GM23338 (cell line): Measurements from ENCODE around the gene GPC5. TPM values are rescaled to one million over a fixed set of nuclear protein-coding genes. Genes with fewer than 3 reads are reported as not detected.

Experiments
- ATAC-seq: fragments of 200-7000 bp; cut with Tn5 transposase; 3 replicates; pipeline ENCODE4 v1.9.1; 2020
- DNase-seq: peaks from one replicate; pipeline ENCODE4 v3.0.0-alpha.2; 2015; ENCODE audit warnings: low spot score
- H2AFZ ChIP-seq: fragments of 200-600 bp; sonication (generic); 2 replicates; pipeline ENCODE4 v1.8.0; 2016; ENCODE audit warnings: antibody characterized with exemption, mild to moderate bottlenecking, moderate library complexity
- H3F3A ChIP-seq: fragments of 200-600 bp; sonication (generic); replicated peaks from 2 replicates; pipeline ENCODE4 v1.8.0; 2017; ENCODE audit warnings: antibody characterized with exemption, mixed run types, low read depth
- H3K27ac ChIP-seq: fragments of 200-600 bp; sonication (generic); 2 replicates; pipeline ENCODE4 v1.6.1; 2016; ENCODE audit warnings: low read depth
- H3K27me3 ChIP-seq: fragments of 200-600 bp; sonication (generic); 2 replicates; pipeline ENCODE4 v1.8.0; 2016; ENCODE audit warnings: mild to moderate bottlenecking, mixed run types, moderate library complexity; ENCODE audit not compliant: insufficient read depth
- H3K36me3 ChIP-seq: fragments of 200-600 bp; sonication (generic); 2 replicates; pipeline ENCODE4 v1.8.0; 2016; ENCODE audit warnings: mild to moderate bottlenecking; ENCODE audit not compliant: insufficient read depth
- H3K4me1 ChIP-seq: fragments of 200-600 bp; sonication (generic); 2 replicates; pipeline ENCODE4 v1.8.0; 2016; ENCODE audit warnings: mild to moderate bottlenecking, moderate library complexity; ENCODE audit not compliant: insufficient read depth
- H3K4me2 ChIP-seq: fragments of 200-600 bp; sonication (generic); 2 replicates; pipeline ENCODE4 v1.7.1; 2017; ENCODE audit warnings: mixed run types
- H3K4me3 ChIP-seq: fragments of 200-600 bp; sonication (generic); 2 replicates; pipeline ENCODE4 v1.6.1; 2016; ENCODE audit warnings: mixed run types
- H3K79me2 ChIP-seq: fragments of 200-600 bp; sonication (generic); replicated peaks from 2 replicates; pipeline ENCODE4 v1.8.0; 2017; ENCODE audit warnings: mild to moderate bottlenecking; ENCODE audit not compliant: insufficient read depth
- H3K9me2 ChIP-seq: fragments of 200-600 bp; sonication (generic); 2 replicates; pipeline ENCODE4 v1.8.0; 2017; ENCODE audit not compliant: insufficient read depth
- H4K20me1 ChIP-seq: fragments of 200-600 bp; sonication (generic); replicated peaks from 2 replicates; pipeline ENCODE4 v1.8.0; 2017; ENCODE audit warnings: mild to moderate bottlenecking; ENCODE audit not compliant: insufficient read depth
- H3K27ac Mint-ChIP-seq: 2 replicates; pipeline ENCODE4 v1.8.0; 2020; ENCODE audit warnings: inconsistent platforms, mild to moderate bottlenecking, moderate library complexity, mixed read lengths
- H3K27me3 Mint-ChIP-seq: 3 replicates; pipeline ENCODE4 v1.8.0; 2022; ENCODE audit warnings: low read depth, mild to moderate bottlenecking, moderate library complexity, mixed read lengths, inconsistent platforms; ENCODE audit not compliant: insufficient read depth, poor library complexity
- H3K36me3 Mint-ChIP-seq: 3 replicates; pipeline ENCODE4 v1.8.0; 2021; ENCODE audit warnings: low read depth, mild to moderate bottlenecking, inconsistent platforms, moderate library complexity, mixed read lengths
- H3K4me1 Mint-ChIP-seq: 3 replicates; pipeline ENCODE4 v1.8.0; 2020; ENCODE audit warnings: mild to moderate bottlenecking, inconsistent platforms, mixed read lengths
- H3K4me3 Mint-ChIP-seq: 3 replicates; pipeline ENCODE4 v1.8.0; 2021; ENCODE audit warnings: moderate library complexity, mild to moderate bottlenecking, inconsistent platforms, mixed read lengths
- H3K9me3 Mint-ChIP-seq: 3 replicates; pipeline ENCODE4 v1.8.0; 2020; ENCODE audit warnings: moderate library complexity, mild to moderate bottlenecking, inconsistent platforms, mixed read lengths
- CREB1 ChIP-seq: fragments of 250-450 bp; sonication (Bioruptor Pico); IDR thresholded peaks from 2 replicates; pipeline ENCODE4 v1.5.0; 2020; ENCODE audit warnings: low read depth, mild to moderate bottlenecking, moderate library complexity
- EZH2 ChIP-seq: fragments of 200-600 bp; sonication (generic); IDR thresholded peaks from one replicate; pipeline ENCODE4 v1.8.0; 2017; ENCODE audit warnings: antibody characterized with exemption, mild to moderate bottlenecking, low read depth; ENCODE audit not compliant: unreplicated experiment
- EZH2phosphoT487 ChIP-seq: fragments of 200-600 bp; sonication (generic); IDR thresholded peaks from one replicate; pipeline ENCODE4 v1.8.1; 2018; ENCODE audit warnings: antibody characterized with exemption; ENCODE audit not compliant: unreplicated experiment
- NANOG ChIP-seq: IDR thresholded peaks from 2 replicates; pipeline ENCODE4 v1.6.1; 2016; ENCODE audit warnings: antibody characterized with exemption, borderline replicate concordance
- POLR2AphosphoS5 ChIP-seq: IDR thresholded peaks from 2 replicates; pipeline ENCODE4 v1.6.1; 2016; ENCODE audit warnings: antibody characterized with exemption, low read depth
- ZNF114 ChIP-seq: fragments of 250-450 bp; sonication (Bioruptor Pico); IDR thresholded peaks from 2 replicates; pipeline ENCODE4 v1.5.0; 2020; ENCODE audit warnings: mild to moderate bottlenecking, moderate library complexity
- polyA plus RNA-seq: library from polyadenylated mRNA; unstranded; fragments of >200 nt; fragmentation: Nextera tagmentation; extraction: Ambion mirVana; gene quantifications from 2 replicates; pipeline ENCODE4 v1.2.1, GENCODE V29; 2016
- total RNA-seq: library from RNA; depleted of rRNA; stranded (reverse); fragments of >200 nt; shearing (Covaris generic); gene quantifications from 2 replicates; pipeline ENCODE4 v1.2.3, GENCODE V29; 2014
- TF ChIP-seq, protein P1 (sequence below): IDR thresholded peaks from one replicate; pipeline ENCODE4 v1.6.1; 2018; ENCODE audit warnings: antibody characterized with exemption; ENCODE audit not compliant: unreplicated experiment
- TF ChIP-seq, protein P2 (sequence below), 2 experiments: fragments of 200-600 bp in 1 of 2; sonication (generic) in 1 of 2; conservative IDR thresholded peaks; 2 replicates each; pipeline versions ENCODE4 v1.5.1 to v1.6.1; 2016 to 2017; ENCODE audit warnings: antibody characterized with exemption in 2 of 2, low read depth in 2 of 2, mild to moderate bottlenecking in 2 of 2, moderate library complexity in 1 of 2
- TF ChIP-seq, protein P3 (sequence below): IDR thresholded peaks from 2 replicates; pipeline ENCODE4 v1.6.1; 2016; ENCODE audit warnings: antibody characterized with exemption
- TF ChIP-seq, protein P4 (sequence below): fragments of 250-450 bp; sonication (Bioruptor Pico); IDR thresholded peaks from 2 replicates; pipeline ENCODE4 v1.5.0; 2020; ENCODE audit warnings: mild to moderate bottlenecking, moderate library complexity

Gene GPC5
- total and polyA plus RNA-seq, 2 experiments from 2014 or later, result 0.95 to 1.1 TPM

DNA sequence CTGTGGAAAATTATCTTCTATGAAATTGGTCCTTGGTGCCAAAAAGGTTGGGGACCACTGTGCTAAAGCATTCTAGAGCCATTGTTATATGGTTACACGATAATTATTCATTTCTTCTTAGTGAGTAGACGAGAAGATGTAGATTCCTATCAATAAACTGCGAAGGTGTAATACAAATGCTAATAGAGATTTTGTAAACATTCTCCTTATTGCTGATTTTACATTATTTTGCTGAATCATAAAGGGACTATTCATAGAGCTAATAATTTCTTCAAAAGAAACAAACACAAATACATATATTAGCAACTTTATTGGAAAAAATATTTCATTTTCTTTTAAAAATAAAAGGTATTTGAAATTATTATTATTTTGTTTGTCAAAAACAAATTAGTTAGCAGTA is 1005.2 kb downstream of the GPC5 start (continued):
- TF ChIP-seq, protein P1, sequence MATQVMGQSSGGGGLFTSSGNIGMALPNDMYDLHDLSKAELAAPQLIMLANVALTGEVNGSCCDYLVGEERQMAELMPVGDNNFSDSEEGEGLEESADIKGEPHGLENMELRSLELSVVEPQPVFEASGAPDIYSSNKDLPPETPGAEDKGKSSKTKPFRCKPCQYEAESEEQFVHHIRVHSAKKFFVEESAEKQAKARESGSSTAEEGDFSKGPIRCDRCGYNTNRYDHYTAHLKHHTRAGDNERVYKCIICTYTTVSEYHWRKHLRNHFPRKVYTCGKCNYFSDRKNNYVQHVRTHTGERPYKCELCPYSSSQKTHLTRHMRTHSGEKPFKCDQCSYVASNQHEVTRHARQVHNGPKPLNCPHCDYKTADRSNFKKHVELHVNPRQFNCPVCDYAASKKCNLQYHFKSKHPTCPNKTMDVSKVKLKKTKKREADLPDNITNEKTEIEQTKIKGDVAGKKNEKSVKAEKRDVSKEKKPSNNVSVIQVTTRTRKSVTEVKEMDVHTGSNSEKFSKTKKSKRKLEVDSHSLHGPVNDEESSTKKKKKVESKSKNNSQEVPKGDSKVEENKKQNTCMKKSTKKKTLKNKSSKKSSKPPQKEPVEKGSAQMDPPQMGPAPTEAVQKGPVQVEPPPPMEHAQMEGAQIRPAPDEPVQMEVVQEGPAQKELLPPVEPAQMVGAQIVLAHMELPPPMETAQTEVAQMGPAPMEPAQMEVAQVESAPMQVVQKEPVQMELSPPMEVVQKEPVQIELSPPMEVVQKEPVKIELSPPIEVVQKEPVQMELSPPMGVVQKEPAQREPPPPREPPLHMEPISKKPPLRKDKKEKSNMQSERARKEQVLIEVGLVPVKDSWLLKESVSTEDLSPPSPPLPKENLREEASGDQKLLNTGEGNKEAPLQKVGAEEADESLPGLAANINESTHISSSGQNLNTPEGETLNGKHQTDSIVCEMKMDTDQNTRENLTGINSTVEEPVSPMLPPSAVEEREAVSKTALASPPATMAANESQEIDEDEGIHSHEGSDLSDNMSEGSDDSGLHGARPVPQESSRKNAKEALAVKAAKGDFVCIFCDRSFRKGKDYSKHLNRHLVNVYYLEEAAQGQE, result no peak
- no peak for TF ChIP-seq EZH2phosphoT487
- no peak for TF ChIP-seq POLR2AphosphoS5
- TF ChIP-seq, protein P2, sequence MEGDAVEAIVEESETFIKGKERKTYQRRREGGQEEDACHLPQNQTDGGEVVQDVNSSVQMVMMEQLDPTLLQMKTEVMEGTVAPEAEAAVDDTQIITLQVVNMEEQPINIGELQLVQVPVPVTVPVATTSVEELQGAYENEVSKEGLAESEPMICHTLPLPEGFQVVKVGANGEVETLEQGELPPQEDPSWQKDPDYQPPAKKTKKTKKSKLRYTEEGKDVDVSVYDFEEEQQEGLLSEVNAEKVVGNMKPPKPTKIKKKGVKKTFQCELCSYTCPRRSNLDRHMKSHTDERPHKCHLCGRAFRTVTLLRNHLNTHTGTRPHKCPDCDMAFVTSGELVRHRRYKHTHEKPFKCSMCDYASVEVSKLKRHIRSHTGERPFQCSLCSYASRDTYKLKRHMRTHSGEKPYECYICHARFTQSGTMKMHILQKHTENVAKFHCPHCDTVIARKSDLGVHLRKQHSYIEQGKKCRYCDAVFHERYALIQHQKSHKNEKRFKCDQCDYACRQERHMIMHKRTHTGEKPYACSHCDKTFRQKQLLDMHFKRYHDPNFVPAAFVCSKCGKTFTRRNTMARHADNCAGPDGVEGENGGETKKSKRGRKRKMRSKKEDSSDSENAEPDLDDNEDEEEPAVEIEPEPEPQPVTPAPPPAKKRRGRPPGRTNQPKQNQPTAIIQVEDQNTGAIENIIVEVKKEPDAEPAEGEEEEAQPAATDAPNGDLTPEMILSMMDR (conservative IDR thresholded peaks at IDR 0.05; ENCODE audit: low read depth in 2 of 2), result no peak
- TF ChIP-seq ZNF114 (CRISPR knock-in tag), result no peak
- no peak for TF ChIP-seq EZH2
- TF ChIP-seq, protein P3, sequence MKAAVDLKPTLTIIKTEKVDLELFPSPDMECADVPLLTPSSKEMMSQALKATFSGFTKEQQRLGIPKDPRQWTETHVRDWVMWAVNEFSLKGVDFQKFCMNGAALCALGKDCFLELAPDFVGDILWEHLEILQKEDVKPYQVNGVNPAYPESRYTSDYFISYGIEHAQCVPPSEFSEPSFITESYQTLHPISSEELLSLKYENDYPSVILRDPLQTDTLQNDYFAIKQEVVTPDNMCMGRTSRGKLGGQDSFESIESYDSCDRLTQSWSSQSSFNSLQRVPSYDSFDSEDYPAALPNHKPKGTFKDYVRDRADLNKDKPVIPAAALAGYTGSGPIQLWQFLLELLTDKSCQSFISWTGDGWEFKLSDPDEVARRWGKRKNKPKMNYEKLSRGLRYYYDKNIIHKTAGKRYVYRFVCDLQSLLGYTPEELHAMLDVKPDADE, result no peak
- TF ChIP-seq CREB1 (CRISPR knock-in tag), result no peak

DNA sequence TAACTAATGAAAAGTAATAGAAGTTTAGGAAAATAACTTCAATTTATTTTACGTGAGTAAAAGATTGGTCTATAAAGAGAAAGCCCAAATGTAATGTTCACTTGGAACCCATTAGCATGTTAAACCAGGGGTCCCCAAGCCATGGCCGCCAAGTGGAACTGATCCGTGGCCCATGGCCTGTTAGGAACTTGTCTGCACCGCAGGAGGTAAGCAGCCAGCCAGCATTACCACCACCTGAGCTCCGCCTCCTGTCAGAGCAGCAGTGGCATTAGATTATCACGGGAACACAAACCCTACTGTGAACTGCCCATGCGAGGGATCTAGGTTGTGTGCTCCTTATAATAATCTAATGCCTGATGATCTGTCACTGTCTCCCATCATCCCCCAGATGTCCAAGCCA is 1009.4 kb downstream of the GPC5 start:
- Histone ChIP-seq H3K27me3 (no peaks in the 10 kb centered on the region), H3K79me2 (no peaks in the 10 kb centered on the region), H3K27ac (no peak overlapping the region), H3F3A (no peaks in the 10 kb centered on the region), H3K4me2 (no peak overlapping the region), H3K4me1 (no peaks in the 10 kb centered on the region), H3K36me3 (no peaks in the 10 kb centered on the region), H4K20me1 (no peaks in the 10 kb centered on the region), H3K4me3 (no peak overlapping the region), H2AFZ (no peak overlapping the region), H3K9me2 (no peaks in the 10 kb centered on the region; the same call in 1 of the 2 replicates)
- ATAC-seq (no peak; the same call in 2 of the 3 replicates), DNase-seq (peak; percentile 41)
- H3K9me3 Mint-ChIP-seq, result no peaks in the 10 kb centered on the region
- H3K4me3 Mint-ChIP-seq, result no peak overlapping the region
- H3K36me3 Mint-ChIP-seq, result no peaks in the 10 kb centered on the region
- peaks cover 3% of the 10 kb centered on the region; the same call in 2 of the 3 replicates for H3K4me1 Mint-ChIP-seq
- no peaks in the 10 kb centered on the region for H3K27me3 Mint-ChIP-seq
- H3K27ac Mint-ChIP-seq, result no peak overlapping the region
- no peak for TF ChIP-seq EZH2phosphoT487
- TF ChIP-seq, protein P3, result no peak
- TF ChIP-seq, protein P4, sequence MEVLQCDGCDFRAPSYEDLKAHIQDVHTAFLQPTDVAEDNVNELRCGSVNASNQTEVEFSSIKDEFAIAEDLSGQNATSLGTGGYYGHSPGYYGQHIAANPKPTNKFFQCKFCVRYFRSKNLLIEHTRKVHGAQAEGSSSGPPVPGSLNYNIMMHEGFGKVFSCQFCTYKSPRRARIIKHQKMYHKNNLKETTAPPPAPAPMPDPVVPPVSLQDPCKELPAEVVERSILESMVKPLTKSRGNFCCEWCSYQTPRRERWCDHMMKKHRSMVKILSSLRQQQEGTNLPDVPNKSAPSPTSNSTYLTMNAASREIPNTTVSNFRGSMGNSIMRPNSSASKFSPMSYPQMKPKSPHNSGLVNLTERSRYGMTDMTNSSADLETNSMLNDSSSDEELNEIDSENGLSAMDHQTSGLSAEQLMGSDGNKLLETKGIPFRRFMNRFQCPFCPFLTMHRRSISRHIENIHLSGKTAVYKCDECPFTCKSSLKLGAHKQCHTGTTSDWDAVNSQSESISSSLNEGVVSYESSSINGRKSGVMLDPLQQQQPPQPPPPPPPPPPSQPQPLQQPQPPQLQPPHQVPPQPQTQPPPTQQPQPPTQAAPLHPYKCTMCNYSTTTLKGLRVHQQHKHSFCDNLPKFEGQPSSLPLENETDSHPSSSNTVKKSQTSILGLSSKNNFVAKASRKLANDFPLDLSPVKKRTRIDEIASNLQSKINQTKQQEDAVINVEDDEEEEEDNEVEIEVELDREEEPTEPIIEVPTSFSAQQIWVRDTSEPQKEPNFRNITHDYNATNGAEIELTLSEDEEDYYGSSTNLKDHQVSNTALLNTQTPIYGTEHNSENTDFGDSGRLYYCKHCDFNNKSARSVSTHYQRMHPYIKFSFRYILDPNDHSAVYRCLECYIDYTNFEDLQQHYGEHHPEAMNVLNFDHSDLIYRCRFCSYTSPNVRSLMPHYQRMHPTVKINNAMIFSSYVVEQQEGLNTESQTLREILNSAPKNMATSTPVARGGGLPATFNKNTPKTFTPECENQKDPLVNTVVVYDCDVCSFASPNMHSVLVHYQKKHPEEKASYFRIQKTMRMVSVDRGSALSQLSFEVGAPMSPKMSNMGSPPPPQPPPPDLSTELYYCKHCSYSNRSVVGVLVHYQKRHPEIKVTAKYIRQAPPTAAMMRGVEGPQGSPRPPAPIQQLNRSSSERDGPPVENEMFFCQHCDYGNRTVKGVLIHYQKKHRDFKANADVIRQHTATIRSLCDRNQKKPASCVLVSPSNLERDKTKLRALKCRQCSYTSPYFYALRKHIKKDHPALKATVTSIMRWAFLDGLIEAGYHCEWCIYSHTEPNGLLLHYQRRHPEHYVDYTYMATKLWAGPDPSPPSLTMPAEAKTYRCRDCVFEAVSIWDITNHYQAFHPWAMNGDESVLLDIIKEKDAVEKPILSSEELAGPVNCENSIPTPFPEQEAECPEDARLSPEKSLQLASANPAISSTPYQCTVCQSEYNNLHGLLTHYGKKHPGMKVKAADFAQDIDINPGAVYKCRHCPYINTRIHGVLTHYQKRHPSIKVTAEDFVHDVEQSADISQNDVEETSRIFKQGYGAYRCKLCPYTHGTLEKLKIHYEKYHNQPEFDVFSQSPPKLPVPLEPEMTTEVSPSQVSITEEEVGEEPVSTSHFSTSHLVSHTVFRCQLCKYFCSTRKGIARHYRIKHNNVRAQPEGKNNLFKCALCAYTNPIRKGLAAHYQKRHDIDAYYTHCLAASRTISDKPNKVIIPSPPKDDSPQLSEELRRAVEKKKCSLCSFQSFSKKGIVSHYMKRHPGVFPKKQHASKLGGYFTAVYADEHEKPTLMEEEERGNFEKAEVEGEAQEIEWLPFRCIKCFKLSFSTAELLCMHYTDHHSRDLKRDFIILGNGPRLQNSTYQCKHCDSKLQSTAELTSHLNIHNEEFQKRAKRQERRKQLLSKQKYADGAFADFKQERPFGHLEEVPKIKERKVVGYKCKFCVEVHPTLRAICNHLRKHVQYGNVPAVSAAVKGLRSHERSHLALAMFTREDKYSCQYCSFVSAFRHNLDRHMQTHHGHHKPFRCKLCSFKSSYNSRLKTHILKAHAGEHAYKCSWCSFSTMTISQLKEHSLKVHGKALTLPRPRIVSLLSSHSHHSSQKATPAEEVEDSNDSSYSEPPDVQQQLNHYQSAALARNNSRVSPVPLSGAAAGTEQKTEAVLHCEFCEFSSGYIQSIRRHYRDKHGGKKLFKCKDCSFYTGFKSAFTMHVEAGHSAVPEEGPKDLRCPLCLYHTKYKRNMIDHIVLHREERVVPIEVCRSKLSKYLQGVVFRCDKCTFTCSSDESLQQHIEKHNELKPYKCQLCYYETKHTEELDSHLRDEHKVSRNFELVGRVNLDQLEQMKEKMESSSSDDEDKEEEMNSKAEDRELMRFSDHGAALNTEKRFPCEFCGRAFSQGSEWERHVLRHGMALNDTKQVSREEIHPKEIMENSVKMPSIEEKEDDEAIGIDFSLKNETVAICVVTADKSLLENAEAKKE (CRISPR knock-in tag), result no peak
- no peak for TF ChIP-seq NANOG
- no peak for TF ChIP-seq ZNF114 (CRISPR knock-in tag)
